HepG2 (cell line): Measurements from ENCODE around the gene ASGR1.

Experiments used
- ELF4 ChIP-seq: sonication (generic); formaldehyde crosslinking; IDR thresholded peaks from 2 replicates; pipeline ENCODE4 v1.5.0; 2020; ENCODE audit warnings: missing genetic modification reagents, mild to moderate bottlenecking, moderate library complexity, borderline replicate concordance
- FOXJ3 ChIP-seq: sonication (generic); formaldehyde crosslinking; IDR thresholded peaks from 2 replicates; pipeline ENCODE4 v1.4.0; 2020; ENCODE audit warnings: missing genetic modification reagents, mild to moderate bottlenecking, borderline replicate concordance

- no peak for TF ChIP-seq FOXJ3 (CRISPR knock-in tag)
- TF ChIP-seq ELF4 (CRISPR knock-in tag): no peak
These were observed 45.5 kb upstream of the ASGR1 start for GRCh38 chr17:7224661-7225111.
